Ishikawa (cell line): ENCODE data around the gene CLRN2.

ENCODE experiments used
- CEBPB ChIP-seq: IDR thresholded peaks from 2 replicates; pipeline ENCODE4 v1.6.1; 2012
- CREB1 ChIP-seq: IDR thresholded peaks from 2 replicates; pipeline ENCODE4 v1.6.1; 2012; ENCODE audit warnings: low read depth
- EGR1 ChIP-seq: IDR thresholded peaks from 2 replicates; pipeline ENCODE4 v1.6.1; 2012
- EP300 ChIP-seq: IDR thresholded peaks from 2 replicates; pipeline ENCODE4 v1.6.1; 2012; ENCODE audit warnings: borderline replicate concordance
- NFIC ChIP-seq: IDR thresholded peaks from 2 replicates; pipeline ENCODE4 v1.6.1; 2012
- TAF1 ChIP-seq: IDR thresholded peaks from 2 replicates; pipeline ENCODE4 v1.6.1; 2012; ENCODE audit warnings: low read depth, mild to moderate bottlenecking
- ZBTB7A ChIP-seq: IDR thresholded peaks from 2 replicates; pipeline ENCODE4 v1.6.1; 2012; ENCODE audit warnings: low read depth
- TF ChIP-seq, protein P1 (sequence below): IDR thresholded peaks from 2 replicates; pipeline ENCODE4 v1.6.1; 2012; ENCODE audit warnings: low read depth, mild to moderate bottlenecking
- TF ChIP-seq, protein P2 (sequence below): IDR thresholded peaks from 2 replicates; pipeline ENCODE4 v1.6.1; 2012
- TF ChIP-seq, protein P3 (sequence below): IDR thresholded peaks from 2 replicates; pipeline ENCODE4 v1.6.1; 2012

DNA sequence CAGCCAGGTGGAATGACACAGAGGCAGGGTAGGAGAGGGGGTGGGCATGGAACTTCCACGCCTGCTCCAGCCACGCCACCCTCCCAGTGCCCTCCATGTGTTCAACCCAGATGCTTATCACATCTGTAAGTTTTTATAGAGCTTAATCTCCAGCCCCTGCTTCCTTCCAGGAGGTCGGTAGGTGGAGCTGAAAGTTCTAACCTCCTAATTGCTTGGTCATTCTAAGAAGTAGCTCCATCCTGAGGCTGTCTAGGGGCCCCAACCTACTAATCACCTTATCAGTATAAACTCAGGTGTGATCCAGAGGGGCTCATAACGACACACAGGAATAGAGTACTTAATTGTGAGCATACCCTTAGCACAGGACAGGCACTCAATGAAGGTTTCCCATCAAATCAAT is 21.3 kb upstream of the CLRN2 start:
- no peak for TF ChIP-seq EGR1
- TF ChIP-seq, protein P1, sequence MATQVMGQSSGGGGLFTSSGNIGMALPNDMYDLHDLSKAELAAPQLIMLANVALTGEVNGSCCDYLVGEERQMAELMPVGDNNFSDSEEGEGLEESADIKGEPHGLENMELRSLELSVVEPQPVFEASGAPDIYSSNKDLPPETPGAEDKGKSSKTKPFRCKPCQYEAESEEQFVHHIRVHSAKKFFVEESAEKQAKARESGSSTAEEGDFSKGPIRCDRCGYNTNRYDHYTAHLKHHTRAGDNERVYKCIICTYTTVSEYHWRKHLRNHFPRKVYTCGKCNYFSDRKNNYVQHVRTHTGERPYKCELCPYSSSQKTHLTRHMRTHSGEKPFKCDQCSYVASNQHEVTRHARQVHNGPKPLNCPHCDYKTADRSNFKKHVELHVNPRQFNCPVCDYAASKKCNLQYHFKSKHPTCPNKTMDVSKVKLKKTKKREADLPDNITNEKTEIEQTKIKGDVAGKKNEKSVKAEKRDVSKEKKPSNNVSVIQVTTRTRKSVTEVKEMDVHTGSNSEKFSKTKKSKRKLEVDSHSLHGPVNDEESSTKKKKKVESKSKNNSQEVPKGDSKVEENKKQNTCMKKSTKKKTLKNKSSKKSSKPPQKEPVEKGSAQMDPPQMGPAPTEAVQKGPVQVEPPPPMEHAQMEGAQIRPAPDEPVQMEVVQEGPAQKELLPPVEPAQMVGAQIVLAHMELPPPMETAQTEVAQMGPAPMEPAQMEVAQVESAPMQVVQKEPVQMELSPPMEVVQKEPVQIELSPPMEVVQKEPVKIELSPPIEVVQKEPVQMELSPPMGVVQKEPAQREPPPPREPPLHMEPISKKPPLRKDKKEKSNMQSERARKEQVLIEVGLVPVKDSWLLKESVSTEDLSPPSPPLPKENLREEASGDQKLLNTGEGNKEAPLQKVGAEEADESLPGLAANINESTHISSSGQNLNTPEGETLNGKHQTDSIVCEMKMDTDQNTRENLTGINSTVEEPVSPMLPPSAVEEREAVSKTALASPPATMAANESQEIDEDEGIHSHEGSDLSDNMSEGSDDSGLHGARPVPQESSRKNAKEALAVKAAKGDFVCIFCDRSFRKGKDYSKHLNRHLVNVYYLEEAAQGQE = no peak
- TF ChIP-seq TAF1 = no peak
- TF ChIP-seq, protein P2, sequence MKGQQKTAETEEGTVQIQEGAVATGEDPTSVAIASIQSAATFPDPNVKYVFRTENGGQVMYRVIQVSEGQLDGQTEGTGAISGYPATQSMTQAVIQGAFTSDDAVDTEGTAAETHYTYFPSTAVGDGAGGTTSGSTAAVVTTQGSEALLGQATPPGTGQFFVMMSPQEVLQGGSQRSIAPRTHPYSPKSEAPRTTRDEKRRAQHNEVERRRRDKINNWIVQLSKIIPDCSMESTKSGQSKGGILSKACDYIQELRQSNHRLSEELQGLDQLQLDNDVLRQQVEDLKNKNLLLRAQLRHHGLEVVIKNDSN = no peak
- no peak for TF ChIP-seq CREB1
- TF ChIP-seq, protein P3, sequence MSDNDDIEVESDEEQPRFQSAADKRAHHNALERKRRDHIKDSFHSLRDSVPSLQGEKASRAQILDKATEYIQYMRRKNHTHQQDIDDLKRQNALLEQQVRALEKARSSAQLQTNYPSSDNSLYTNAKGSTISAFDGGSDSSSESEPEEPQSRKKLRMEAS = no peak
- TF ChIP-seq EP300 = no peak
- no peak for TF ChIP-seq CEBPB
- TF ChIP-seq ZBTB7A = no peak
- TF ChIP-seq NFIC = no peak
